H7 (cell line): ENCODE results near the gene TEAD4. TPM values are rescaled to one million over a fixed set of nuclear protein-coding genes. Genes with fewer than 3 reads are reported as not detected.

Experiments used
- DNase-seq: peaks from one replicate; pipeline ENCODE4 v3.0.0; 2012
- H3K27me3 ChIP-seq: 2 replicates; pipeline ENCODE4 v1.6.0; 2011; ENCODE audit warnings: mild to moderate bottlenecking, low read length; ENCODE audit not compliant: control insufficient read depth, insufficient read depth
- H3K36me3 ChIP-seq: replicated peaks from 2 replicates; pipeline ENCODE4 v1.5.1; 2011; ENCODE audit warnings: low read length; ENCODE audit not compliant: control insufficient read depth, insufficient read depth
- H3K4me3 ChIP-seq: 2 replicates; pipeline ENCODE4 v1.5.1; 2011; ENCODE audit warnings: low read depth, mild to moderate bottlenecking, control low read depth, low read length, moderate library complexity; ENCODE audit not compliant: insufficient read depth
- total RNA-seq: library from RNA; depleted of rRNA; stranded (reverse); fragments of >200 nt; shearing (Covaris generic); gene quantifications from 2 replicates; pipeline ENCODE4 v1.2.3, GENCODE V29; 2014; rRNA removed

TEAD4 gene
- total RNA-seq, 1 experiment from 2014 or later: 70.9 TPM

- H3K36me3 ChIP-seq: no peaks in the 10 kb centered on the region
- H3K4me3 ChIP-seq: no peak overlapping the region
- no peak for DNase-seq
- H3K27me3 ChIP-seq: no peaks in the 10 kb centered on the region
These were observed 128.8 kb downstream of the TEAD4 start for GRCh38 chr12:3087758-3088650.

GRCh38 chr12:3089588-3089987 lies 130.4 kb downstream of the TEAD4 start:
- DNase-seq: no peak
- H3K4me3 ChIP-seq: no peak overlapping the region
- H3K27me3 ChIP-seq: no peaks in the 10 kb centered on the region
- H3K36me3 ChIP-seq: no peaks in the 10 kb centered on the region

Other genes with a start within 250 kb of the TEAD4 start
- gene FKBP4, start 164.4 kb upstream of the TEAD4 start, total RNA-seq: 143 and 147 TPM in 2 replicates
- 11.8 and 20.5 TPM in 2 replicates for gene ITFG2, start 146.7 kb upstream of the TEAD4 start, total RNA-seq
- not detected in 2 replicates for gene NRIP2, start 124.4 kb upstream of the TEAD4 start, total RNA-seq
- gene TEX52, start 102.4 kb upstream of the TEAD4 start, total RNA-seq: not detected in 2 replicates
- gene FOXM1, start 82.2 kb upstream of the TEAD4 start, total RNA-seq: 64.6 and 76.9 TPM in 2 replicates
- gene RHNO1, start 82.2 kb upstream of the TEAD4 start, total RNA-seq: 100 and 106 TPM in 2 replicates
- 17.2 and 20.2 TPM in 2 replicates for gene TULP3, start 68.5 kb upstream of the TEAD4 start, total RNA-seq
- 20.5 and 22.4 TPM in 2 replicates for gene TSPAN9, start 118.0 kb downstream of the TEAD4 start, total RNA-seq